GM12878 (cell line): ENCODE measurements around the gene ANGEL2. TPM values are rescaled to one million over a fixed set of nuclear protein-coding genes. Genes with fewer than 3 reads are reported as not detected.

Source experiments
- EGR1 ChIP-seq, 2 experiments: IDR thresholded peaks; 1 replicate in 1 of 2; 2 replicates in 1 of 2; pipeline ENCODE4 v1.6.1; 2011 to 2012; ENCODE audit warnings: low read depth in 2 of 2, low read length in 2 of 2, borderline replicate concordance in 1 of 2, mild to moderate bottlenecking in 1 of 2, moderate library complexity in 1 of 2
- ELK1 ChIP-seq: IDR thresholded peaks from 2 replicates; pipeline ENCODE4 v1.6.1; 2012; ENCODE audit warnings: low read depth, low read length, improper control_type of control experiment
- SMAD5 ChIP-seq: IDR thresholded peaks from 2 replicates; pipeline ENCODE4 v1.6.1; 2016; ENCODE audit warnings: antibody characterized with exemption, low read depth
- polyA plus RNA-seq, 11 experiments: library from polyadenylated mRNA; depleted of rRNA in 4 of 11; unstranded in 6 of 11; stranded (reverse) in 5 of 11; fragments of >200 nt; fragmentation: Nextera tagmentation in 4 of 11; fragmentation: Illumina TruSeq in 1 of 11; extraction: Ambion mirVana in 4 of 11; extraction: Trizol in 1 of 11; gene quantifications; 1 replicate in 1 of 11; 2 replicates in 10 of 11; pipeline versions ENCODE4 v1.2.1 to v1.2.3, GENCODE V29; 2011 to 2016; ENCODE audit warnings: inconsistent platforms in 2 of 11, missing spikeins in 2 of 11, low read depth in 1 of 11
- total RNA-seq, 4 experiments: library from RNA; depleted of rRNA in 3 of 4; stranded (reverse); fragments of >200 nt in 3 of 4; fragmentation: Illumina TruSeq in 1 of 4; extraction: Trizol in 1 of 4; gene quantifications; 2 replicates each; pipeline versions ENCODE4 v1.2.1 to v1.2.3, GENCODE V29; 2013 to 2021
- TF ChIP-seq, protein P1 (sequence below): fragments of 450-650 bp; IDR thresholded peaks from 2 replicates; pipeline ENCODE4 v1.6.1; 2017; ENCODE audit warnings: mild to moderate bottlenecking, moderate library complexity
- TF ChIP-seq, protein P2 (sequence below): fragments of 450-650 bp; IDR thresholded peaks from 2 replicates; pipeline ENCODE4 v1.6.1; 2016; ENCODE audit warnings: mild to moderate bottlenecking

ANGEL2 gene
- total and polyA plus RNA-seq, 10 of the 15 experiments (the other 5 are each of a cell fraction or from before 2014, with no cell fraction given): 6.3 to 53.9 (median 30.7) TPM

GRCh38 chr1:212951126-212951946 is 64.3 kb downstream of the ANGEL2 start (continued):
- TF ChIP-seq ELK1: no peak
- peak in 1 of 2 experiments; percentile 59; a peak in 1 of 3 replicates for TF ChIP-seq EGR1 (IDR thresholded peaks at IDR 0.05; ENCODE audit: borderline replicate concordance in 1 of 2, low read depth in 2 of 2, low read length in 2 of 2)
- TF ChIP-seq, protein P1, sequence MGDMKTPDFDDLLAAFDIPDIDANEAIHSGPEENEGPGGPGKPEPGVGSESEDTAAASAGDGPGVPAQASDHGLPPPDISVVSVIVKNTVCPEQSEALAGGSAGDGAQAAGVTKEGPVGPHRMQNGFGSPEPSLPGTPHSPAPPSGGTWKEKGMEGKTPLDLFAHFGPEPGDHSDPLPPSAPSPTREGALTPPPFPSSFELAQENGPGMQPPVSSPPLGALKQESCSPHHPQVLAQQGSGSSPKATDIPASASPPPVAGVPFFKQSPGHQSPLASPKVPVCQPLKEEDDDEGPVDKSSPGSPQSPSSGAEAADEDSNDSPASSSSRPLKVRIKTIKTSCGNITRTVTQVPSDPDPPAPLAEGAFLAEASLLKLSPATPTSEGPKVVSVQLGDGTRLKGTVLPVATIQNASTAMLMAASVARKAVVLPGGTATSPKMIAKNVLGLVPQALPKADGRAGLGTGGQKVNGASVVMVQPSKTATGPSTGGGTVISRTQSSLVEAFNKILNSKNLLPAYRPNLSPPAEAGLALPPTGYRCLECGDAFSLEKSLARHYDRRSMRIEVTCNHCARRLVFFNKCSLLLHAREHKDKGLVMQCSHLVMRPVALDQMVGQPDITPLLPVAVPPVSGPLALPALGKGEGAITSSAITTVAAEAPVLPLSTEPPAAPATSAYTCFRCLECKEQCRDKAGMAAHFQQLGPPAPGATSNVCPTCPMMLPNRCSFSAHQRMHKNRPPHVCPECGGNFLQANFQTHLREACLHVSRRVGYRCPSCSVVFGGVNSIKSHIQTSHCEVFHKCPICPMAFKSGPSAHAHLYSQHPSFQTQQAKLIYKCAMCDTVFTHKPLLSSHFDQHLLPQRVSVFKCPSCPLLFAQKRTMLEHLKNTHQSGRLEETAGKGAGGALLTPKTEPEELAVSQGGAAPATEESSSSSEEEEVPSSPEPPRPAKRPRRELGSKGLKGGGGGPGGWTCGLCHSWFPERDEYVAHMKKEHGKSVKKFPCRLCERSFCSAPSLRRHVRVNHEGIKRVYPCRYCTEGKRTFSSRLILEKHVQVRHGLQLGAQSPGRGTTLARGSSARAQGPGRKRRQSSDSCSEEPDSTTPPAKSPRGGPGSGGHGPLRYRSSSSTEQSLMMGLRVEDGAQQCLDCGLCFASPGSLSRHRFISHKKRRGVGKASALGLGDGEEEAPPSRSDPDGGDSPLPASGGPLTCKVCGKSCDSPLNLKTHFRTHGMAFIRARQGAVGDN: peak; percentile 43; the same call in 1 of the 2 replicates
- TF ChIP-seq SMAD5: no peak
- TF ChIP-seq, protein P2, sequence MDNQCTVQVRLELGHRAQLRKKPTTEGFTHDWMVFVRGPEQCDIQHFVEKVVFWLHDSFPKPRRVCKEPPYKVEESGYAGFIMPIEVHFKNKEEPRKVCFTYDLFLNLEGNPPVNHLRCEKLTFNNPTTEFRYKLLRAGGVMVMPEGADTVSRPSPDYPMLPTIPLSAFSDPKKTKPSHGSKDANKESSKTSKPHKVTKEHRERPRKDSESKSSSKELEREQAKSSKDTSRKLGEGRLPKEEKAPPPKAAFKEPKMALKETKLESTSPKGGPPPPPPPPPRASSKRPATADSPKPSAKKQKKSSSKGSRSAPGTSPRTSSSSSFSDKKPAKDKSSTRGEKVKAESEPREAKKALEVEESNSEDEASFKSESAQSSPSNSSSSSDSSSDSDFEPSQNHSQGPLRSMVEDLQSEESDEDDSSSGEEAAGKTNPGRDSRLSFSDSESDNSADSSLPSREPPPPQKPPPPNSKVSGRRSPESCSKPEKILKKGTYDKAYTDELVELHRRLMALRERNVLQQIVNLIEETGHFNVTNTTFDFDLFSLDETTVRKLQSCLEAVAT: 0 out of 2 replicates have a peak, but pooled peaks have one; percentile 16
